Thoracic aorta (tissue), 2 donors: ENCODE results near the gene SLC26A11. TPM values are rescaled to one million over a fixed set of nuclear protein-coding genes. Genes with fewer than 3 reads are reported as not detected.

ENCODE experiments used
- ATAC-seq: fragments of 150-250 bp; one replicate; pipeline ENCODE4 v1.8.0; 2017; ENCODE audit warnings: low read depth; ENCODE audit not compliant: insufficient number of reproducible peaks, low FRiP score
- DNase-seq: peaks from one replicate; pipeline ENCODE4 v3.0.0-alpha.2; 2020; ENCODE audit warnings: low spot score
- H3K27ac ChIP-seq, 2 donors: fragments of 200-600 bp; sonication (generic); 1 replicate in 1 of 2; 2 replicates in 1 of 2; pipeline ENCODE4 v1.5.1; 2016; ENCODE audit warnings: mild to moderate bottlenecking in 2 of 2, moderate library complexity in 2 of 2
- H3K27me3 ChIP-seq: fragments of 200-600 bp; sonication (generic); replicated peaks from 2 replicates; pipeline ENCODE4 v1.6.0; 2016; ENCODE audit warnings: mild to moderate bottlenecking; ENCODE audit not compliant: insufficient read depth
- H3K36me3 ChIP-seq: fragments of 200-600 bp; sonication (generic); one replicate; pipeline ENCODE4 v1.5.1; 2016
- H3K4me1 ChIP-seq, 2 donors: fragments of 200-600 bp; sonication (generic); 1 replicate in 1 of 2; 2 replicates in 1 of 2; pipeline versions ENCODE4 v1.5.1 to v1.6.0; 2016; ENCODE audit warnings: low read depth in 2 of 2, mild to moderate bottlenecking in 1 of 2; ENCODE audit not compliant: control insufficient read depth in 1 of 2
- H3K4me3 ChIP-seq: fragments of 200-600 bp; sonication (generic); 2 replicates; pipeline ENCODE4 v1.5.1; 2016; ENCODE audit warnings: mild to moderate bottlenecking
- H3K9me3 ChIP-seq: fragments of 200-600 bp; sonication (generic); 2 replicates; pipeline ENCODE4 v1.5.1; 2016
- CTCF ChIP-seq: fragments of 200-600 bp; sonication (generic); IDR thresholded peaks from one replicate; pipeline ENCODE4 v1.5.1; 2019; ENCODE audit warnings: antibody characterized with exemption
- total RNA-seq, 2 donors: library from RNA; depleted of rRNA; stranded (reverse); fragments of >200 nt; gene quantifications; one replicate each; pipeline versions ENCODE4 v1.1.0 to v1.2.3, GENCODE V29; 2016

Gene SLC26A11
- total RNA-seq, 2 donors from 2014 or later = 41.1 to 69.2 TPM

GRCh38 chr17:80189611-80190010 lies 30.6 kb upstream of the SLC26A11 start:
- Histone ChIP-seq H3K4me1 (peaks cover 0 to 12% of the 10 kb centered on the region in 2 donors), H3K27me3 (no peaks in the 10 kb centered on the region), H3K9me3 (no peaks in the 10 kb centered on the region), H3K36me3 (no peaks in the 10 kb centered on the region), H3K27ac (no peak overlapping the region), H3K4me3 (no peak overlapping the region)
- DNase-seq (no peak), ATAC-seq (no peak)
- no peak for TF ChIP-seq CTCF

GRCh38 chr17:80190716-80191115 lies 29.5 kb upstream of the SLC26A11 start:
- TF ChIP-seq CTCF = no peak
- no peak overlapping the region for H3K27ac ChIP-seq
- no peaks in the 10 kb centered on the region for H3K36me3 ChIP-seq
- H3K4me1 ChIP-seq = peaks cover 0 to 12% of the 10 kb centered on the region in 2 donors
- H3K4me3 ChIP-seq = no peak overlapping the region
- DNase-seq (no peak), ATAC-seq (no peak)
- no peaks in the 10 kb centered on the region for H3K27me3 ChIP-seq
- no peaks in the 10 kb centered on the region for H3K9me3 ChIP-seq

- Histone ChIP-seq H3K27ac (no peak overlapping the region), H3K4me3 (no peak overlapping the region), H3K4me1 (peaks cover 0 to 12% of the 10 kb centered on the region in 2 donors), H3K36me3 (no peaks in the 10 kb centered on the region), H3K9me3 (no peaks in the 10 kb centered on the region), H3K27me3 (no peaks in the 10 kb centered on the region)
- no peak for TF ChIP-seq CTCF
- DNase-seq = no peak
- ATAC-seq = no peak
Measured at GRCh38 chr17:80191192-80191591, 29.0 kb upstream of the SLC26A11 start.

- no peaks in the 10 kb centered on the region for H3K27me3 ChIP-seq
- no peaks in the 10 kb centered on the region for H3K36me3 ChIP-seq
- DNase-seq (no peak), ATAC-seq (no peak)
- no peaks in the 10 kb centered on the region for H3K9me3 ChIP-seq
- no peak overlapping the region for H3K27ac ChIP-seq
- TF ChIP-seq CTCF = no peak
- peak overlapping the region; percentile 3 for H3K4me3 ChIP-seq
- peaks cover 0 to 12% of the 10 kb centered on the region in 2 donors for H3K4me1 ChIP-seq
Measured at GRCh38 chr17:80191865-80192661, 28.2 kb upstream of the SLC26A11 start.

GRCh38 chr17:80195141-80195540 lies 25.1 kb upstream of the SLC26A11 start:
- H3K4me3 ChIP-seq = no peak overlapping the region
- no peaks in the 10 kb centered on the region for H3K27me3 ChIP-seq
- no peaks in the 10 kb centered on the region for H3K36me3 ChIP-seq
- DNase-seq (no peak), ATAC-seq (no peak)
- H3K27ac ChIP-seq = no peak overlapping the region
- no peaks in the 10 kb centered on the region for H3K9me3 ChIP-seq
- no peak for TF ChIP-seq CTCF
- peaks cover 0 to 8% of the 10 kb centered on the region in 2 donors for H3K4me1 ChIP-seq
